HG02884 (cell line): ENCODE data around the gene ZMYND15.
"Not testable (repeated sequence)": the region's sequence is repeated elsewhere in the genome, so short reads cannot be mapped to it uniquely, and the experiment has no call there.

Source experiments
- ATAC-seq: cut with Tn5 transposase; IDR thresholded peaks from one replicate; pipeline ENCODE4 v1.9.1; 2021; ENCODE audit warnings: mild to moderate bottlenecking, moderate library complexity; ENCODE audit not compliant: unreplicated experiment

The ZMYND15 gene, protein sequence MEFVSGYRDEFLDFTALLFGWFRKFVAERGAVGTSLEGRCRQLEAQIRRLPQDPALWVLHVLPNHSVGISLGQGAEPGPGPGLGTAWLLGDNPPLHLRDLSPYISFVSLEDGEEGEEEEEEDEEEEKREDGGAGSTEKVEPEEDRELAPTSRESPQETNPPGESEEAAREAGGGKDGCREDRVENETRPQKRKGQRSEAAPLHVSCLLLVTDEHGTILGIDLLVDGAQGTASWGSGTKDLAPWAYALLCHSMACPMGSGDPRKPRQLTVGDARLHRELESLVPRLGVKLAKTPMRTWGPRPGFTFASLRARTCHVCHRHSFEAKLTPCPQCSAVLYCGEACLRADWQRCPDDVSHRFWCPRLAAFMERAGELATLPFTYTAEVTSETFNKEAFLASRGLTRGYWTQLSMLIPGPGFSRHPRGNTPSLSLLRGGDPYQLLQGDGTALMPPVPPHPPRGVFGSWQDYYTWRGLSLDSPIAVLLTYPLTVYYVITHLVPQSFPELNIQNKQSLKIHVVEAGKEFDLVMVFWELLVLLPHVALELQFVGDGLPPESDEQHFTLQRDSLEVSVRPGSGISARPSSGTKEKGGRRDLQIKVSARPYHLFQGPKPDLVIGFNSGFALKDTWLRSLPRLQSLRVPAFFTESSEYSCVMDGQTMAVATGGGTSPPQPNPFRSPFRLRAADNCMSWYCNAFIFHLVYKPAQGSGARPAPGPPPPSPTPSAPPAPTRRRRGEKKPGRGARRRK

DNA sequence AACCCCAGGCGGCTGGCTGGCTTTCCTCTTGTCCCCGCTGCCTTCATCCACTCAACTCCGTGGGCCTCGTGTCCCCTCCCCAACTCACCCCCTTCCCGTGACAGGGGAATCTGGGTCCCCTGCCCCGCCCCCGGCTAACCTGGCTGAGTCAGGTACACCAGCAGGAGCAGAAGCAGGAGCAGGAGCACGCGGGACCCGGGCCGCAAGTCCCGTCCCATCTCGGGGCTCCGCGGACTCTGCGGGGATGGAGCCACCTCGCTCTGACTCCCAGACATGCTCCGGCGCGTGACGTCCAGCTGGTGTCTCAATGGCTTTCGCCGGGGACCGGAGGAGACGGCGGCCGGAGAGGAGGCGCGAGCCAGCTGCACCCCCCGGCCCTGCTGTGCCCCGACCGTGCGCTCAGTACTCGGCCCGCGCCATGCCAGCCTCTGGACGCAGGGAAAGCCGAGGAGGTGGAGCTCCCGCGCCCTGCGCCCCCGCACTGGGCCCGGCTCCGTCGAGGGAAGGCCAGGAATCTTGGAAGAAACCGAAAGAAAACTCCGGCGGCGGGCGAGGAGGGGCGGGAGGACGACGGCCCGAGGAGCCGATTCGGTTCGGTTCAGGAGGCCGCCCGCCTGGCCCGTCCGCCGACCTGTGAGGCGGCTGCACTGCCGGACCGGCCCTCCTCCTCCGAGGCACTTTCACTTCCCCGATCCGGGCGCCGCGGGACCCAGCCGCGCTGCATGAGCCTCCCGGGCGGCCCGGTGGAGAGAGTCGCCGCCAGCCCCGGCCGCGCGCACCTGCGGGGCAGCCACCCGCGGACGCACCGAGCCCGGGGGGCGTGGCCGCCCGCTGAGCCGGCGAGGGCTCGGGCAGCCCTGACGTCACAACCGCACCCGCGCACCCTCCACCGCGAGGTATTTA is at the start of gene ZMYND15, which contains the start of gene CXCL16:
TSS of gene ZMYND15 (plus strand) at position 712 of the 903 bp plus-strand sequence. CDS start 716 bp downstream, outside the sequence.
TSS of gene CXCL16 (minus strand) at position 807 of the 903 bp plus-strand sequence. CDS start at position 218, 589 bp downstream.
- ATAC-seq = no peak

DNA sequence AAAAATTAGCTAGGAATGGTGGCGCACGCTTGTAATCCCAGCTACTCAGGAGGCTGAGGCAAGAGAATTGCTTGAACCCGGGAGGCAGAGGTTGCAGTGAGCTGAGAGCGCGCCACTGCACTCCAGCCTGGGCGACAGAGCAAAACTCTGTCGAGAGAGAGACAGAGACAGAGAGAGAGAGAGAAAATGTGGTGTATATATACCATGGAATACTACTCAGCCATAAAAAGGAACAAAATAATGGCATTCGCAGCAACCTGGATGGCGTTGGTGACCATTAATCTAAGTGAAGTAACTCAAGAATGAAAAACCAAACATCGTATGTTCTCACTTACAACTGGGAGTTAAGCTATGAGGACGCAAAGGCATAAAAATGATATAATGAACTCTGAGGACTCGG is 49.8 kb upstream of the ZMYND15 start:
- ATAC-seq = not testable (repeated sequence)

DNA sequence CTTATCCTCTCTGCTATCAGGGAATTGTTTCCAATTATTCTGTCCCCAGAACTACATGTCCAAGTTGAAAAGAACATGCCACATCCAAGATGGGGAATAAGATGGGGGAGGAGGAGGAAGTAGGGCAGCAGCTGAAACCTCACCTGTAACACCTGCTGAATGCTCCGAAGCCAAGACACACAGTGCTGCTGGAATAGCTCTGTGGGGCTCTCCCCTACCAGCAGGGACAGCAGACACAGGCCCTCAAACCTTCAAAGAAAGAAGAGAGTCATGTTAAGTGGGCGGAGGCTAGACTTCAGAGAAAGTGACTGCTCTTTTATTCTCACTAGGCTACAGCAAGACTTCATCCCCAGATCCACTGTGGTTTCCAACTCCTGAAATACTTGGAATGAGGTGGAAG is 48.9 kb upstream of the ZMYND15 start:
- ATAC-seq = no peak

DNA sequence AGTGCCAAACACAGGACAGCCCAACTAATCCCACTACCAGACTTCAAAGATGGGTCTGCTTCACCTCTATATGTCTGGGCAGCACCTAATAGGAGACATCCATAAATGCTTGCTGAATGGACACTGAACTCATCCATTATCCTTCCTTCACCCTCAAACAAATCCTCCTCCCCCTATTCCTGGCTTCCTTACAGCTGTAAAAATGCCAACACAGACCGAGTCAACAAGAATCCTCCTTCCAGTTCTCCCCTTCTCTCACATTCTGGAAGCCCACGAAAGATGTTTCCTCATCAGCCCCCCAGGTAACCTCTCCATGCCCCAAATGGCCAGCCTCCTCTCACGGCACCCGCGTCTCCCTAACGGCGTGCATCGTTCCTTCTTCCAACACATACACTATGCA is 47.9 kb upstream of the ZMYND15 start:
- no peak for ATAC-seq

DNA sequence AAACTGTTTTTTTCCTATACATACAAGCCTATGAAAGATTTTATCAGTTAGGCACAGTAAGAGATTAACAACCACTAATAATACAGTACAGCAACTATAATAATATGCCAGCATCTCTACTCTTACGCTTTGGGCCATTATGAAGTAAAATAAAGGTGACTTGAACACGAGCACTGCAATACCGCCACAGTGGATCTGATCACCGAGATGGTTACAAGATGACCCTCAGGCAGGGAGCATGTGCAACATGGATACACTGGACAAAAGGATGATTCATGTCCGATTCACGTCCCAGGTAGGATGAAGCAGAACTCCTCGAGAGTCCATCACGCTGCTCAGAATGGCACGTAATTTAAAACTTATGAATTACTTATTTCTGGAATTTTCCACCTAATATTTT is 46.2 kb upstream of the ZMYND15 start:
- no peak for ATAC-seq

DNA sequence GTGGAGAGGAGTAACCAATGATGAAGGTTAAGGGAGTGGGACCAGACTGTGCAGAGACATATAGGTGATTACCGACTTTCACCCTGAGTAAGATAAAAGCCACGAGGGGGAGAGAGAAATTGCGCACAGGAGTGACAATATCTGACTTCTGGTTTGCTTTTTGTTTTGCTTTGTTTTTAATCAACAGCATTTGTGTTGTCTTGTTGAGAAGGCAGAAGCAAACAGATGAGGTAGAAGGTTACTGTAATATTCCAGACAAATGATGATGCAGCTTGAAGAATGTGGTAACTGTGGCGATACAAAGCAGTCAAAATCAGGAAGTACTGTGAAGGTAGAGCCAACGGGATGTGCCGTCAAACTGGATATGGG is 43.2 kb upstream of the ZMYND15 start:
- ATAC-seq = no peak

DNA sequence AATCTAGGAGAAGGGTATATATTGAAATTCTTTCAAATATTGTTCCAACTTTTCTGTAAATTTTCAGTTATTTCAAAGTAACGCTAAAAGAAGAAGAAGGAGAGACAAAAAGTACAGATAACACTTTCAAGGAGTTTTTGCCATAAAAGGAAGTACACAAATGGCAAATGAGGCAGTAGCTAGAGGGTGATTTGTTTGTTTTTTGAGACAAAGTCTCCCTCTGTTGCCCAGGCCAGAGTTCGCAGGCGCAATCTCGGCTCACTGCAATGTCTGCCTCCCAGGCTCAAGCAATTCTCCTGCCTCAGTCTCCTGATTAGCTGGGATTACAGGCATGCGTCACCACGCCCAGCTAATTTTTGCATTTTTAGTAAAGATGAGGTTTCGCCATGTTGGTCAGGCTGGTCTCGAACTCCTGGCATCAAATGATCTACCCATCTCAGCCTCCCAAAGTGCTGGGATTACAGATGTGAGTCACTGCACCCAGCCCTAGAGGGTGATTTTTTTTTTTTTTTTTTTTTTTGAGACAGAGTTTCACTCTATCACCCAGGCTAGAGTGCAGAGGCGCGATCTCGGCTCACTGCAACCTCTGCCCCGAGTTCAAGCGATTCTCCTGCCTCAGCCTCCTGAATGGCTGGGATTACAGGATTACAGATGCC is 40.1 kb upstream of the ZMYND15 start:
- not testable (repeated sequence) for ATAC-seq

DNA sequence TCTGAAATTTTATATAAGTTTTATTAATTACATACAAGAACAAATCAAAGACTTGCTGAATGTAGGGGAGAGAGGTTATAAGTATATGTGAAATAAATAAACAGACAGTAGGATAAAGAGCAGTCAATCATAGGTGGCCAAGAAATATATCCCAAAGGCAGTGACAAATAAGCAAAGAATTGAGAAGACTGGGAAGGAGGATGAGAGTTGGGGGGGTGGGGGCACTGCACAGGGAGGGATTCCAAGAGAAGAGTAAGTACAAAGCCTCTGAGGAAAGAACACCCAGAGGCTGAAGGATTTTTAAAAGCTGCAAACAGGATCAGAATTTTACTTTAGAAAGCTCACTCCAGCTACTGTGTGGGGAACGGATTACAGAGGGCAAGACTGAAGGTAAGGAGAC is 38.5 kb upstream of the ZMYND15 start:
- ATAC-seq = no peak

DNA sequence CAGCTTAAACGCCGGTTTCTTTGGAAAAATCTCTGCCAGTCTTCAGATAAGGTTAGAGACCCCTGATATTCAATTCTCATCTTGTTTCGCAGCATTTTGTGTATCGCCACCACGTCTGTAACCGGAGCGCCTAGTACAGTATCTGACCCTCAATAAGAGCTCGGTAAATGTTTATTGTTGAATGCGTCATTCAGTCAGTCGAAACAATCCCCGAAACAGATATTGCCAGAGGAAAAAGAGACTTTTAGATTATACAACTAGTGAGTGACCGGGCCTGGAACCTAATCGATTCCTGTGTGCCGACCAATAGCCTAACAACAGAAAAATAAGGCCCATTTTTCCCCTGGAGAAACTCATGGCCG is 36.3 kb upstream of the ZMYND15 start:
- ATAC-seq = no peak

DNA sequence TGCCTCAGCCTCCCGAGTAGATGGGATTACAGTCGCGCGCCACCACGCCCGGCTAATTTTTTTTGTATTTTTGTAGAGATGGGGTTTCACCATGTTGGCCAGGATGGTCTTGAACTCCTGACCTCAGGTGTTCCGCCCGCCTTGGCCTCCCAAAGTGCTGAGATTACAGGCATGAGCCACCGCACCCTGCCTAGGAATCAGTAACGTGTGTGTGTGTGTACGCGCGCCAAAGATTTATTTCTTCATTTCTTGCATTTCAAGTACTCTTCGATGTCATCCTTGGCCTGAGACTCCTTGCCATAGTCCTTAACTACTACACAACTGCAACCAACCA is 35.1 kb upstream of the ZMYND15 start:
- not testable (repeated sequence) for ATAC-seq

DNA sequence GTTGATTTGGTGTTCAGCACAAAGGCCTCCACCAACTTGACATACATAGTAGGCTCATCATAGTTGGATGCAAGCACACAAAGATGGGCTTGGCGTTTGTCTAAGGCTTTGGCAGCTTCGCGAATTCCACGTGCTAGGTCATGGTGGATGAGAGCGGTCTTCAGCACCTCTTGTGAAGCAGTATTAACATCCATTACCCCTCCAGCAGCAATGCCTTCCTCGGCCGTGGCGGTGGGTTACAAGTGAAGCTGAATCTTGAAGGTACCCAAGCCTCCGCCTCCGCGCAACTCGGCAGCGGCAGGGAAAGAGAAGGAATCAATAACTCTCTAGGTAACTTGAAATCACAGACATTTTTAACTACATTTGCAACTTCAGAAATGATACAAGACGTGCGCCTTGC is 34.6 kb upstream of the ZMYND15 start:
- ATAC-seq = no peak

DNA sequence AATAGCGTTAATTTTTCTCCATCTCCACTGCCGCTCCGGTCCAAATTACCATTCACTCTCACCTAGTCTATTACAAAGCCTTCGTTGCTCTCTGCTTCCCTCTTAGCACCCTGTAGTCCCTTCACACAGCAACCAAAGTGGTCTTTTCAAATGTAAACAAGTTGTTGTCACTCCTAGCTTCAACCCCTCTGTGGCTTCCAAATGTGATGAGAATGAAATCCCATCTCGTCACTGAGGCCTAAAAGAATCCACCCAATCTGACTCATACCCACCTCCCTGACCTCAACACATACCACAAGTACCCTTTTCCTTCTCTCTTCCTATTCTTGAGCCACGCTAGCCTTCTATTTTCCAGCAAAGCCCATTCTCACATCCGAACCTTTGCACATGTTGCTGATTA is 33.5 kb upstream of the ZMYND15 start:
- no peak for ATAC-seq

DNA sequence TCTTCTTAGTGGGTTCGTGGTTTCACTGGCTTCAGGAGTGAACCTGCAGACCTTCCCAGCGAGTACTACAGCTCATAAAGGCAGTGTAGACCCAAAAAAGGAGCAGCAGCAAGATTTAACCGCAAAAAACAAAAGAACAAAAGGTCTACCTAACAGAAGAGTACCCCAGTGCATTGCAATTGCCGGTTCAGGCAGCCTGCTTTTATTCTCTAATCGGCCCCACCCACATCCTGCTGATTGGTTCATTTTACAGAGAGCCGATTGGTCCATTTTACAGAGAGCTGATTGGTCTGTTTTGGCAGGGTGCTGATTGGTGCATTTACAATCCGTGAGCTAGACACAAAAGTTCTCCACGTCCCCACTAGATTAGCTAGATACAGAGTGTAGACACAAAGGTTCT is 31.2 kb upstream of the ZMYND15 start:
- ATAC-seq = no peak

DNA sequence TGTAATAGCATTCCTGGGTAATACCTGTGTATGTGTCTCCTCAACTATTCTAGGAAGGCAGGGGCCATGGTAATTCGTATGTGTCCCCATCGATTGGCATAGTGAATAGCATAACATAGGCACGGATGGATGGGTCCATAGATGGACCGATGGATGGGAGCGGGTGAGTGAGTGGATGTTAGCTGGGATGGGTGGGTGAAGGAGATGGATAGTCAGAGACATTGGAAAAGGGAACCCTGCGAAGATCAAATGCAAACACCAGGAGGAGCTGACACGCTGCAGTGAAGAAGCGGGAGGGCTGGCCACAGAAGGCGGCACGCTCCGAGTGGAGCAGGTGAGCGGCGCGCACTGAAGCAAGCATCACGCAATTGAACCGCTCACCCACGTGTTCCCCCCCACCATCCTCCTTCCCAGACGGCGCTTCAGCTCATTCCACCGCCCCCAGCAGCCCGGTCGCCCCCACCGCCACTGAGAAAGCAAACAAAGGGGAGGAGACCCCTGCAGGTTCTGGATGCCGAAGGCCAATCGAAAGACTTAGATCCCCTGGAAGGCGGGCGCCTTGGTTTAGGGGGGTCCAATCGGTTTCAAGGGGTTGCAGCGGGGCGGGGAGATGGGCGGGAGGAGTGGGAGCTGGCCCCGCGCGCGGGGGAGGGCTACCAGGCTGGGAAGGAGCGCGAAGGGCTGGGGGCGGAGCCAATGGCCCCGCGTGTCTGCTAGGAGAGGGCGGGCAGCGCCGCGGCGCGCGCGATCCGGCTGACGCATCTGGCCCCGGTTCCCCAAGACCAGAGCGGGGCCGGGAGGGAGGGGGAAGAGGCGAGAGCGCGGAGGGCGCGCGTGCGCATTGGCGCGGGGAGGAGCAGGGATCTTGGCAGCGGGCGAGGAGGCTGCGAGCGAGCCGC is 29.6 kb upstream of the ZMYND15 start, which contains the start of gene ARRB2:
TSS of gene ARRB2 (plus strand) at position 839 of the 899 bp plus-strand sequence. CDS start 90 bp downstream, outside the sequence.
- ATAC-seq = peak; percentile 67

DNA sequence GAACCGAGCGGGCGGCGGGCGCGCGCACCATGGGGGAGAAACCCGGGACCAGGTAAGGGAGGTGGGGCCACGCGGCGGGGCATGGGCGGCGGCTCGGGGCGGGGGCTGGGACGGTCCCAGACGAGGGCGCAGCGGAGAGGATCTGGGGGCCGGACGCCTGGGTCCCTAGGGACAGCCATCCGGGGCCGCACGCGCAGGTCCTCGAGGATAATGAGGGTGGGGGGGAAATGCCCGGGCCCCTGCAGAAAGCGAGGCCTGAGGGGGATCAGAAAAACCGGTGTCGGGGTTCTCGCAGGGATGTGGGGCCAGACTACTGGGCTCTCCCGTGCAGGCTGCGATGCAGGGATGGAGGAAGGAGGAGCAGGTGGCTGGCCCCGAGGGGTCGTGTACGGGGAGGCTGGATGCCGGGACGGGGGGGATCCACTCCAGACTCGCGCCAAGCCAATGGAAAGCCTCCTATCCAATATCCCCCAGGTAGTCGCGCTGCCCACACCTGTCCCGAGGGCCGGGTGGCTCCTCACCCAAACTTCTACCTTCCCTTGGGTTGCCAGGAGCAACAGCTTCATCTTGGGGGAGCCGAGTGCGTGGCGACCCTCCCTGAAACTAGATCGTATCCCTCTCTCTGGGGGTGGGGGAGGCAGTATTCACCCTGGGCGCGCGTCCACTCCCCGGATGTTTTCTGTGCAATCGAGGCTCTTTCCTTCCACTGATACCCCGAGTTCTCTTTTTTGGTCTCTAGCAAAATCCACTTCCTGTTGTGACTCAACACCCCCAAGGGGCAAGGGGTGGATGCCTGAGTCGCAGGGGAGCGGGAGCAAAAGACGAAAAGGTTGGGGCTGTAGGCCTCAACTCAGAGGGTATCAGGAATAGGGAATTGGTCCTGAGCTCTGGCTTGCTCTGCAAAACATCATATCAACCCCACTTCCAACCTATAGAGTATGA is 28.7 kb upstream of the ZMYND15 start:
- no peak for ATAC-seq

DNA sequence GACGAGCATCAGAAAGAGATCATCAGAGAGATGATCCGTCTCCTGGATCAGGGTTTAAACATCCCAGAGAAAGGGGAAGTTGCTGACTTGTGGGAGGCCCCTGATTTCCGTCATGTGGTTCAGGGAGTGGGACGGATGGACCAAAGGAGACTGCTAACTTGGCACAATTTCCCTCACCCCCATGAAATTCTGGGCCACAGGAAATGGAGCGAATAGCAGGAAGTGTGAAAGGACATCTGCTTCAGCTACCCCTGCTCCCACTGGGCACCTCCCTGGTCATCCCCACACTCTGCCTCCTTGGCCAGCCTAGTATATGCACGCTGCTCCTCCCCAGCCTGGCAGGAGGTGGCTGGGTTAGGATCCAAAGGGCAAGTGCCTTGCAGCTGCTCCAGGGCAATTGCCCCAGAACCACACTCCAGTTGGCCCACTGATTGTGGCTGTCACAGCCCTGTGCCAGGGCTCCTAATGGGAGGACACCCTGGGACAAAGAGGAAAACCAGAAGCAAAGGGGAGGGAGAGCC is 27.9 kb upstream of the ZMYND15 start:
- ATAC-seq = no peak

DNA sequence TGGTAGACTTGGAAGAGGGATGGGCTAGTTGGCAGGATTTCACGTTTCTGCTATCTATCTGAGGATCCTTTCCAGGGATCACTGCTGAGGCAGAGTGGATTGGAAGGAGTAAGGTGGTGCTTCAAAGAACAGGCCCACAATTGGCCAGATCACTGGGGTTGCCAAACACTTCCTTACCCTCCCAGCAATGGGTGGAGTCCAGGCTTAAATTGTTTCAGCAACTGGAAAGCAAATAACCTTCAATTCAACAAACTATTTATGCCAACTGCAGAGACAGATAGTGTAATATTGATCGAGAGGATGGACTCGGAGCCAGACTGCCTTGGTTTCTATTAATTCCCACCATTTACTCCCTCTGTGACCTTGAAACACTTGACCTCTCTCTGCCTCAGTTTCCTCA is 27.1 kb upstream of the ZMYND15 start:
- no peak for ATAC-seq

DNA sequence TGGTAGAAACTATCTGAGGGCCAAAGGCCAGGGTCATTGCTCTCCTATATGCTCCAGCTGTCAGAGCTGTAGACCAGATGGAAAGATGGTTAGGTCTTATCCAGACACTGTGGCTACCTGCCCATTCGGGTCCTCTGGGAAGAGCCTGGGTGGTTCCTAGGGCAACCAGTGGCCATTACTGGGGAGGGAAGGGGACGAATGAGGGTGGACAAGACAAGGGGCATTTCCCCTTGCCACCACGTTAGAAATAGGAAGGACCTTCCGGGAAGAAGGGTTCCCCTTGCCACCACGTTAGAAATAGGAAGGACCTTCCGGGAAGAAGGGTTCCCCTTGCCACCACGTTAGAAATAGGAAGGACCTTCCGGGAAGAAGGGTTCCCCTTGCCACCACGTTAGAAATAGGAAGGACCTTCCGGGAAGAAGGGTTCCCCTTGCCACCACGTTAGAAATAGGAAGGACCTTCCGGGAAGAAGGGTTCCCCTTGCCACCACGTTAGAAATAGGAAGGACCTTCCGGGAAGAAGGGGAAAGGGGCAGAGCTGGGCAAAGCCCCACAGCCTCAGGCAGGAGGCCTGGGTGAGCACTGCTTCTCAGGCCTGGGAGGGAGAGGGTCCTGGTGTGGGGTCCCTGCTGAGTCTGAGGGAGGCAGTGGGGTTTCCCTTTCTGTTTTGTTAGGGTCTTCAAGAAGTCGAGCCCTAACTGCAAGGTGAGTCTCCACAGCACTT is 25.1 kb upstream of the ZMYND15 start:
- ATAC-seq = not testable (repeated sequence)
